Panc1 (cell line): ENCODE data around the gene KIAA0930. TPM values are rescaled to one million over a fixed set of nuclear protein-coding genes. Genes with fewer than 3 reads are reported as not detected.

Experiments used
- ATAC-seq: fragments of 200-7000 bp; cut with Tn5 transposase; 2 replicates; pipeline ENCODE4 v1.9.1; 2020; ENCODE audit warnings: mild to moderate bottlenecking, moderate library complexity
- BruUV-seq: library from RNA; stranded (reverse); fragments of 400-500 nt; replicated peaks from 2 replicates; lab custom pipeline; 2021; lab: Mats Ljungman, UMichigan
- CTCF ChIA-PET: fragments of 300-600 bp; sonication (Branson Sonifier 250); formaldehyde crosslinking; loops from one replicate; lab custom pipeline; 2022; ENCODE audit warnings: antibody characterized with exemption; lab: Charles Lee
- POLR2A ChIA-PET: fragments of 300-600 bp; sonication (Branson Sonifier 250); formaldehyde crosslinking; loops from one replicate; lab custom pipeline; 2022; ENCODE audit warnings: antibody characterized with exemption; lab: Charles Lee
- DNase-seq: peaks from one replicate; pipeline ENCODE4 v3.0.0-alpha.2; 2010; ENCODE audit warnings: low read depth, low spot score
- H3K27ac ChIP-seq: 2 replicates; pipeline ENCODE4 v1.5.1; 2011; ENCODE audit warnings: mild to moderate bottlenecking, low read length, inconsistent platforms
- H3K27me3 ChIP-seq: fragments of 200-500 bp; sonication (Bioruptor generic); 2 replicates; pipeline ENCODE4 v1.6.0; 2014; ENCODE audit warnings: low read length, inconsistent platforms; ENCODE audit not compliant: control insufficient read depth, insufficient read depth
- H3K36me3 ChIP-seq: fragments of 200-500 bp; sonication (Bioruptor generic); 2 replicates; pipeline ENCODE4 v1.5.1; 2014; ENCODE audit warnings: inconsistent platforms, mild to moderate bottlenecking, low read length, moderate library complexity; ENCODE audit not compliant: control insufficient read depth, insufficient read depth
- H3K4me1 ChIP-seq: 2 replicates; pipeline ENCODE4 v1.5.1; 2011; ENCODE audit warnings: inconsistent platforms, mild to moderate bottlenecking, low read length, moderate library complexity; ENCODE audit not compliant: control insufficient read depth, insufficient read depth
- H3K4me3 ChIP-seq, 2 experiments: 2 replicates each; pipeline ENCODE4 v1.5.1; 2011 to 2012; ENCODE audit warnings: low read depth in 2 of 2, low read length in 2 of 2, mild to moderate bottlenecking in 2 of 2, inconsistent platforms in 1 of 2, moderate library complexity in 1 of 2
- H3K9me3 ChIP-seq: fragments of 200-500 bp; sonication (Bioruptor generic); 2 replicates; pipeline ENCODE4 v1.5.1; 2014; ENCODE audit warnings: low read depth, mild to moderate bottlenecking, inconsistent platforms, low read length, moderate library complexity; ENCODE audit not compliant: control insufficient read depth, insufficient read depth
- POLR2AphosphoS5 ChIP-seq: IDR thresholded peaks from 2 replicates; pipeline ENCODE4 v1.6.1; 2012; ENCODE audit warnings: mild to moderate bottlenecking, low read depth, low read length, moderate library complexity
- SIN3A ChIP-seq: IDR thresholded peaks from 2 replicates; pipeline ENCODE4 v1.6.1; 2012; ENCODE audit warnings: low read depth, mild to moderate bottlenecking, low read length, moderate library complexity, borderline replicate concordance; ENCODE audit not compliant: insufficient read depth
- TCF7L2 ChIP-seq: IDR thresholded peaks from 2 replicates; pipeline ENCODE4 v1.6.1; 2011; ENCODE audit warnings: mild to moderate bottlenecking, low read depth, low read length, inconsistent platforms
- in situ Hi-C: cut with HindIII; loops from 2 replicates; pipeline ENCODE4 v1.10.0; 2016; ENCODE audit warnings: low sequenced_read_pairs, low pct_unique_long_range_greater_than_20kb
- intact Hi-C: fragments of 100-400 bp; cut with micrococcal nuclease; formaldehyde crosslinking; loops from one replicate; pipeline ENCODE4 v1.10.0; 2022; ENCODE audit not compliant: unreplicated experiment
- total RNA-seq: library from RNA; stranded (reverse); gene quantifications from one replicate; pipeline ENCODE4 v1.2.1, GENCODE V29; 2021; ENCODE audit not compliant: unreplicated experiment
- TF ChIP-seq, protein P1 (sequence below): fragments of 450-650 bp; IDR thresholded peaks from 2 replicates; pipeline ENCODE4 v1.5.1; 2017; ENCODE audit warnings: mild to moderate bottlenecking
- TF ChIP-seq, protein P2 (sequence below), 2 experiments: IDR thresholded peaks; 2 replicates each; pipeline ENCODE4 v1.6.1; 2011 to 2012; ENCODE audit warnings: low read depth in 2 of 2, control low read depth in 1 of 2, low read length in 1 of 2, mild to moderate bottlenecking in 1 of 2, moderate library complexity in 1 of 2; ENCODE audit not compliant: insufficient read depth in 1 of 2

The KIAA0930 gene
- total RNA-seq, 1 experiment from 2014 or later = 42.5 TPM

- CTCF ChIA-PET = no interaction called here
- ATAC-seq = no peak
- intact Hi-C loops (no loop called here), in situ Hi-C loops (no loop called here)
- H3K9me3 ChIP-seq = no peaks in the 10 kb centered on the region
- H3K36me3 ChIP-seq = no peaks in the 10 kb centered on the region
- H3K4me1 ChIP-seq = no peaks in the 10 kb centered on the region
- no peaks in the 10 kb centered on the region for H3K27me3 ChIP-seq
- no peak for TF ChIP-seq TCF7L2
- TF ChIP-seq, protein P1, sequence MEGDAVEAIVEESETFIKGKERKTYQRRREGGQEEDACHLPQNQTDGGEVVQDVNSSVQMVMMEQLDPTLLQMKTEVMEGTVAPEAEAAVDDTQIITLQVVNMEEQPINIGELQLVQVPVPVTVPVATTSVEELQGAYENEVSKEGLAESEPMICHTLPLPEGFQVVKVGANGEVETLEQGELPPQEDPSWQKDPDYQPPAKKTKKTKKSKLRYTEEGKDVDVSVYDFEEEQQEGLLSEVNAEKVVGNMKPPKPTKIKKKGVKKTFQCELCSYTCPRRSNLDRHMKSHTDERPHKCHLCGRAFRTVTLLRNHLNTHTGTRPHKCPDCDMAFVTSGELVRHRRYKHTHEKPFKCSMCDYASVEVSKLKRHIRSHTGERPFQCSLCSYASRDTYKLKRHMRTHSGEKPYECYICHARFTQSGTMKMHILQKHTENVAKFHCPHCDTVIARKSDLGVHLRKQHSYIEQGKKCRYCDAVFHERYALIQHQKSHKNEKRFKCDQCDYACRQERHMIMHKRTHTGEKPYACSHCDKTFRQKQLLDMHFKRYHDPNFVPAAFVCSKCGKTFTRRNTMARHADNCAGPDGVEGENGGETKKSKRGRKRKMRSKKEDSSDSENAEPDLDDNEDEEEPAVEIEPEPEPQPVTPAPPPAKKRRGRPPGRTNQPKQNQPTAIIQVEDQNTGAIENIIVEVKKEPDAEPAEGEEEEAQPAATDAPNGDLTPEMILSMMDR = no peak
- TF ChIP-seq, protein P2, sequence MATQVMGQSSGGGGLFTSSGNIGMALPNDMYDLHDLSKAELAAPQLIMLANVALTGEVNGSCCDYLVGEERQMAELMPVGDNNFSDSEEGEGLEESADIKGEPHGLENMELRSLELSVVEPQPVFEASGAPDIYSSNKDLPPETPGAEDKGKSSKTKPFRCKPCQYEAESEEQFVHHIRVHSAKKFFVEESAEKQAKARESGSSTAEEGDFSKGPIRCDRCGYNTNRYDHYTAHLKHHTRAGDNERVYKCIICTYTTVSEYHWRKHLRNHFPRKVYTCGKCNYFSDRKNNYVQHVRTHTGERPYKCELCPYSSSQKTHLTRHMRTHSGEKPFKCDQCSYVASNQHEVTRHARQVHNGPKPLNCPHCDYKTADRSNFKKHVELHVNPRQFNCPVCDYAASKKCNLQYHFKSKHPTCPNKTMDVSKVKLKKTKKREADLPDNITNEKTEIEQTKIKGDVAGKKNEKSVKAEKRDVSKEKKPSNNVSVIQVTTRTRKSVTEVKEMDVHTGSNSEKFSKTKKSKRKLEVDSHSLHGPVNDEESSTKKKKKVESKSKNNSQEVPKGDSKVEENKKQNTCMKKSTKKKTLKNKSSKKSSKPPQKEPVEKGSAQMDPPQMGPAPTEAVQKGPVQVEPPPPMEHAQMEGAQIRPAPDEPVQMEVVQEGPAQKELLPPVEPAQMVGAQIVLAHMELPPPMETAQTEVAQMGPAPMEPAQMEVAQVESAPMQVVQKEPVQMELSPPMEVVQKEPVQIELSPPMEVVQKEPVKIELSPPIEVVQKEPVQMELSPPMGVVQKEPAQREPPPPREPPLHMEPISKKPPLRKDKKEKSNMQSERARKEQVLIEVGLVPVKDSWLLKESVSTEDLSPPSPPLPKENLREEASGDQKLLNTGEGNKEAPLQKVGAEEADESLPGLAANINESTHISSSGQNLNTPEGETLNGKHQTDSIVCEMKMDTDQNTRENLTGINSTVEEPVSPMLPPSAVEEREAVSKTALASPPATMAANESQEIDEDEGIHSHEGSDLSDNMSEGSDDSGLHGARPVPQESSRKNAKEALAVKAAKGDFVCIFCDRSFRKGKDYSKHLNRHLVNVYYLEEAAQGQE (IDR thresholded peaks at IDR 0.05; ENCODE audit: insufficient read depth in 1 of 2, low read depth in 2 of 2, low read length in 1 of 2) = no peak
- TF ChIP-seq SIN3A = no peak
- TF ChIP-seq POLR2AphosphoS5 = no peak
- H3K27ac ChIP-seq = no peak overlapping the region
- no peak for DNase-seq
- BruUV-seq = no TSS peak
- POLR2A ChIA-PET = no interaction called here
- no peak overlapping the region for H3K4me3 ChIP-seq
These were observed 9.4 kb downstream of the KIAA0930 start for GRCh38 chr22:45231293-45231692.

- ATAC-seq = no peak
- H3K27me3 ChIP-seq = no peaks in the 10 kb centered on the region
These were observed 10.5 kb downstream of the KIAA0930 start for GRCh38 chr22:45230026-45230721.

More at GRCh38 chr22:45230026-45230721, 10.5 kb downstream of the KIAA0930 start:
- no peaks in the 10 kb centered on the region; the same call in 1 of the 2 replicates for H3K4me1 ChIP-seq
- in situ Hi-C loops = no loop called here
- BruUV-seq = no TSS peak
- ChIA-PET POLR2A (no interaction called here), CTCF (interaction anchor here (0.6 kb wide), 2 partner anchors 16 to 289 kb away, joined by 4 to 8 read pairs; no protein-coding TSS in a partner anchor)
- no peaks in the 10 kb centered on the region for H3K36me3 ChIP-seq
- no peaks in the 10 kb centered on the region for H3K9me3 ChIP-seq
- no peak overlapping the region for H3K4me3 ChIP-seq
- TF ChIP-seq POLR2AphosphoS5 (no peak), TCF7L2 (no peak), SIN3A (no peak)
- TF ChIP-seq, protein P2 (IDR thresholded peaks at IDR 0.05; ENCODE audit: insufficient read depth in 1 of 2, low read depth in 2 of 2, low read length in 1 of 2) = no peak
- TF ChIP-seq, protein P1 = no peak
- intact Hi-C loops = no loop called here
- no peak overlapping the region for H3K27ac ChIP-seq
- no peak for DNase-seq
